Activated B cell treated with CpG ODN at 0.5 μM for 24 hours (primary cell): ENCODE data around the gene CYP4A22. TPM values are rescaled to one million over a fixed set of nuclear protein-coding genes. Genes with fewer than 3 reads are reported as not detected.

Experiments
- ATAC-seq: fragments of 200-7000 bp; cut with Tn5 transposase; one replicate; pipeline ENCODE4 v1.10.0; 2021; ENCODE audit warnings: low read depth, mild to moderate bottlenecking, moderate library complexity
- CTCF ChIA-PET: fragments of 350-600 bp; sonication (Branson Sonifier 250); formaldehyde crosslinking; loops from one replicate; lab custom pipeline; 2021; ENCODE audit warnings: antibody characterized with exemption; lab: Charles Lee
- POLR2A ChIA-PET: fragments of 350-600 bp; sonication (Branson Sonifier 250); formaldehyde crosslinking; loops from one replicate; lab custom pipeline; 2021; ENCODE audit warnings: antibody characterized with exemption; lab: Charles Lee
- DNase-seq: peaks from one replicate; pipeline ENCODE4 v3.0.0; 2022
- H3K27ac Mint-ChIP-seq: one replicate; pipeline ENCODE4 v1.8.0; 2020; ENCODE audit warnings: mixed read lengths
- H3K27me3 Mint-ChIP-seq: one replicate; pipeline ENCODE4 v1.8.0; 2021; ENCODE audit warnings: mixed read lengths
- H3K36me3 Mint-ChIP-seq: one replicate; pipeline ENCODE4 v1.8.0; 2021; ENCODE audit warnings: low read depth, mixed read lengths
- H3K4me1 Mint-ChIP-seq: one replicate; pipeline ENCODE4 v1.8.0; 2021; ENCODE audit warnings: mixed read lengths
- H3K4me3 Mint-ChIP-seq: one replicate; pipeline ENCODE4 v1.8.0; 2020; ENCODE audit warnings: mild to moderate bottlenecking, mixed read lengths
- H3K9me3 Mint-ChIP-seq: one replicate; pipeline ENCODE4 v1.8.0; 2020; ENCODE audit warnings: mixed read lengths
- intact Hi-C: fragments of 100-400 bp; cut with micrococcal nuclease; formaldehyde crosslinking; loops from one replicate; pipeline ENCODE4 v1.15.1; 2024
- total RNA-seq: library from RNA; stranded (reverse); gene quantifications from 2 replicates; pipeline ENCODE4 v1.2.3, GENCODE V29; 2022
- TF ChIP-seq, protein P1 (sequence below): fragments of 200-600 bp; IDR thresholded peaks from one replicate; pipeline ENCODE4 v1.8.0; 2022; ENCODE audit warnings: antibody characterized with exemption, mild to moderate bottlenecking

CYP4A22 gene
- total RNA-seq, 1 donor from 2014 or later = not detected

DNA sequence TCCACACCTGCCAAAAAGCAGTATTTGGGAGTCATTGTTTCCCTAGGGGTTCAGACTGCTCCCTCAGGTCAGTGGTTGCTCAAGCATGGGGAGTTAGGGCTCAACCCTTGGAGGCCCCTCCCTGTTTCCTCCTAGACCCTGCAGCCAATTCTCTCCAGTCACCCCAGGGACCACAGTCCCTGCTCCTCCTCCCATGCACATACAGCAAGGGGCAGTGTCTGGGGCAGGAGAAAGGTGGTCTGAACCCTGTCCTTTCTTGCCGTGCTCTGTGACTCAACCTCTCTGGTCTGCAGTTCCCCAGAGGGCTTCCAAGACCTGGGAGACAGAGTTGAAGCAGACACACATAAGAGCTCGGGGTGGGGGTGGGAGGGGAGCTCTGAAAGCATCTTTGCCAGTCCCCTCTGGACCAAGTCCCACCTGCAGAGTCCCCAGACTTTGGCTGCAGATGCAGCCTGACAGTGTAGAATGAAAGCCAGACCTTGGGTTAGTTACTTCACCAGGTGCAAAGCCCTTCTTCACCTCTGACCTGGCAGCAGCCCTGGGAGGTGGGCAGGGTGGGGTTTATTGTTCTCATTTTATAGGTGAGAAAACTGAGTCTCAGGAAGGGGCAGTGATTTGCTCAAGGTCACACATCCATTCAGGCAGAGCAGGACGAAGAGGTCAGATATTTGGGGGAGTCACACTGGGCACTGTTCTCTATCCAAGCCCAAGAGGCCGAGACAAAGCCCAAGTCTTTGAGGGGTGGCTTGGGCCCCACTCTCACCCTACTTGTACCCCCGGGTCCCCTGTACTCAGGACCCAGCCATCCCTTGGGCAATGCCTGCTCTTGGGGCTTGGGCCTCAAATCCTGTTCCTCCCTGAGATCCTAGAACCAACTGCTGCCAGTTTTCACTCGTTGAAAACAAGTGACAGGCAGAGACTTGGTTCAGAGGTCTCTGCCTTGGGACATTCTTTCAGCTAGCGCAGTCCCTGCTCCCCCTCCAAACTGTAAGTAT, 51.8 kb downstream of the CYP4A22 start:
- Mint-ChIP-seq H3K27ac (no peak overlapping the region), H3K4me3 (no peak overlapping the region), H3K4me1 (no peaks in the 10 kb centered on the region), H3K9me3 (no peaks in the 10 kb centered on the region), H3K27me3 (peaks cover 20% of the 10 kb centered on the region), H3K36me3 (no peaks in the 10 kb centered on the region)
- DNase-seq (no peak), ATAC-seq (no peak)
- intact Hi-C loops = no loop called here
- TF ChIP-seq, protein P1, sequence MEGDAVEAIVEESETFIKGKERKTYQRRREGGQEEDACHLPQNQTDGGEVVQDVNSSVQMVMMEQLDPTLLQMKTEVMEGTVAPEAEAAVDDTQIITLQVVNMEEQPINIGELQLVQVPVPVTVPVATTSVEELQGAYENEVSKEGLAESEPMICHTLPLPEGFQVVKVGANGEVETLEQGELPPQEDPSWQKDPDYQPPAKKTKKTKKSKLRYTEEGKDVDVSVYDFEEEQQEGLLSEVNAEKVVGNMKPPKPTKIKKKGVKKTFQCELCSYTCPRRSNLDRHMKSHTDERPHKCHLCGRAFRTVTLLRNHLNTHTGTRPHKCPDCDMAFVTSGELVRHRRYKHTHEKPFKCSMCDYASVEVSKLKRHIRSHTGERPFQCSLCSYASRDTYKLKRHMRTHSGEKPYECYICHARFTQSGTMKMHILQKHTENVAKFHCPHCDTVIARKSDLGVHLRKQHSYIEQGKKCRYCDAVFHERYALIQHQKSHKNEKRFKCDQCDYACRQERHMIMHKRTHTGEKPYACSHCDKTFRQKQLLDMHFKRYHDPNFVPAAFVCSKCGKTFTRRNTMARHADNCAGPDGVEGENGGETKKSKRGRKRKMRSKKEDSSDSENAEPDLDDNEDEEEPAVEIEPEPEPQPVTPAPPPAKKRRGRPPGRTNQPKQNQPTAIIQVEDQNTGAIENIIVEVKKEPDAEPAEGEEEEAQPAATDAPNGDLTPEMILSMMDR = no peak
- ChIA-PET CTCF (interaction anchor here (0.9 to 1.6 kb wide), 2 partner anchors 10 to 247 kb away, joined by 3 read pairs; no protein-coding TSS in a partner anchor), POLR2A (no interaction called here)

DNA sequence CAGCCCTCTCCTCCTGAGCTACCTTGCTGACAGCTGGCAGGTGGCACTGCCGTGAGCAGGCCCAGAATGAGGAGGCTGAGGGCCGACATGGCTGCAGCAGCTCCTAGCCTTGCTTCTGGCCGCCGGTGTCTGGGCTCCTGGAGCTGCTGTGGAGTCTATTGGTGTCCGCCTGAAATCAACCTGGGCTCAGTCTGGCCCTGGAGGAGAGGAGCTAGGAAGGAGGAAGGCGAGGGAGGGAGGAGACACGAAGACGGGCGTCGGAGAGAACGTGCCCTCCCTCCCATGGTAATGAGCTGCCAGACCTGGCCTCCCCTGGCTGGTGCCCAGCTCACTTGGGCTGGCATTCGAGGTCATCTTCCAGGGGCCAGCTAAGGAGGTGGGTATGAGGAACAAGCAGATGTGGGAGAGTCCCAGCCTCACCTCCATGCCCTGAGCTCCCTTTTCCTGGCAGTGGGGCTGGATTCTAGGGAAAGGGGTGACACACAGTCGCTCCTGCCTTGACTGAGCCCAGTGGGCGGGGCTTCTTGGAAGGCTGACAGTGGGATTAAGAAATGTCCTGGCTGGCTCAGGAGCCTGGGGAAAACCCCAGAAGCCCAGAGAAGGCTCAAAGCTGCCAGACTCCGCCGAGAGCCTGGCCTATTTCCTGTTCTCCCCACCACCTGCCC, 52.7 kb downstream of the CYP4A22 start, which contains the start of gene PDZK1IP1:
Gene PDZK1IP1 (minus strand): TSS at position 193 of the 665 bp plus-strand sequence. CDS start 104 bp downstream, at position 89.
- Mint-ChIP-seq H3K4me1 (no peaks in the 10 kb centered on the region), H3K27ac (no peak within 1 kb of the TSS), H3K36me3 (no peaks in the 10 kb centered on the region), H3K9me3 (no peaks in the 10 kb centered on the region), H3K27me3 (peaks cover 16% of the 10 kb centered on the region), H3K4me3 (no peak within 1 kb of the TSS)
- intact Hi-C loops = loop anchor here (5.0 to 10.0 kb wide), 3 partner anchors 145 to 1047 kb away; partner anchors contain the start of genes CMPK1 and FOXD2
- no peak for DNase-seq
- no peak for ATAC-seq
- CTCF ChIA-PET = interaction anchor here (0.9 to 1.6 kb wide), 2 partner anchors 11 to 246 kb away, joined by 3 read pairs; no protein-coding TSS in a partner anchor
- TF ChIP-seq, protein P1 = no peak
- POLR2A ChIA-PET = no interaction called here

DNA sequence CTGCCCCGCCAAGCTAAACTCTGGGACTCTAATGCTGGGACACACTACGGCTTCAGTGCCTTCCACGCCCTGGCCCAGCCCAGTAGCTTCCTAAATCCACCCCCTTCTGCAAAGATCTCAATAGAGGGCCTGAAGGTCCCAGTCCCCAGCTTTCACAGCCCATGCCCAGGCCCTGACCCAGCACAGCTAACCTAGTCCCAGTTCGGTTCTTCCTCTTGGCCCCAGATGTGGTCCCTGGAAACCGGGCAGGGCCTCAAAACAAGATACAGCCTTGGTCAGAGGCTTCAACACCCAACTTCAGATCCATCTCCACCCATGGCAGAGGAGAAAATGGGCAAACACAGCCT, 53.2 kb downstream of the CYP4A22 start:
- H3K27ac Mint-ChIP-seq = no peak overlapping the region
- TF ChIP-seq, protein P1 = no peak

DNA sequence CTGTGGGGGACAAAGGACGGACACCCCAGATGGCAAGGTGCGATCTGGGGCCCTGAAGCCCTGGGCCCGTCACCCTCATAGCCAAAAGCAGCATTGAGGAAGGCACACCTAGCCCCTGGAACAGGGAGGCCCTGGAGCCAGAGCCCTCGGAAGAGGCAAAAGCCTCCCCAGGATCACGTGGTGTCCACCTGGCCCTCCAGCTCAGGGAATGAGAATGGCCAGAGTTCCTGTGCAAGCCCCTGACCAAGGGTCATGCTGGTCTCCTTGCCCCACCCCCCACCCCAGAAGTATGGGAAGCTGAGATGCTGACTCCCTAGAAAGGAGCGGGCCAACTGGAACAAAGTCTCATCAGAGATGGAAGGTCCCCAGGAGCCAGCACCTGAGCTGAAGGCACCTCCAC, 53.6 kb downstream of the CYP4A22 start:
- Mint-ChIP-seq H3K4me1 (no peaks in the 10 kb centered on the region), H3K9me3 (no peaks in the 10 kb centered on the region), H3K27ac (no peak overlapping the region), H3K36me3 (no peaks in the 10 kb centered on the region), H3K27me3 (peaks cover 18% of the 10 kb centered on the region), H3K4me3 (no peak overlapping the region)
- intact Hi-C loops = loop anchor here (5.0 to 10.0 kb wide), 3 partner anchors 144 to 1046 kb away; partner anchors contain the start of genes CMPK1 and FOXD2
- TF ChIP-seq, protein P1 = no peak
- DNase-seq (no peak), ATAC-seq (no peak)
- POLR2A ChIA-PET = no interaction called here
- CTCF ChIA-PET = interaction anchor here (1.1 to 3.8 kb wide), 3 partner anchors 10 to 245 kb away, joined by 3 to 25 read pairs (median 4); no protein-coding TSS in a partner anchor

More for the DNA sequence above, 53.2 kb downstream of the CYP4A22 start:
- H3K4me1 Mint-ChIP-seq = no peaks in the 10 kb centered on the region
- H3K36me3 Mint-ChIP-seq = no peaks in the 10 kb centered on the region
- CTCF ChIA-PET = interaction anchor here (1.1 to 3.8 kb wide), 3 partner anchors 10 to 246 kb away, joined by 3 to 25 read pairs (median 4); no protein-coding TSS in a partner anchor
- H3K9me3 Mint-ChIP-seq = no peaks in the 10 kb centered on the region
- POLR2A ChIA-PET = no interaction called here
- H3K4me3 Mint-ChIP-seq = no peak overlapping the region
- intact Hi-C loops = loop anchor here (5.0 to 10.0 kb wide), 3 partner anchors 144 to 1047 kb away; partner anchors contain the start of genes CMPK1 and FOXD2
- DNase-seq (no peak), ATAC-seq (no peak)
- H3K27me3 Mint-ChIP-seq = peaks cover 18% of the 10 kb centered on the region
